ENCODE results near the gene JAK1. TPM values are rescaled to one million over a fixed set of nuclear protein-coding genes. Genes with fewer than 3 reads are reported as not detected.

The JAK1 gene
- total and polyA plus RNA-seq, 3 experiments from 2014 or later = 106 to 300 (median 108) TPM

GRCh38 chr1:64877151-64877550, 89.2 kb downstream of the JAK1 start:
- DNase-seq = peak in 4 of 5 donors; percentile 33 to 88 (median 74)
- CTCF ChIA-PET = interaction anchor here (1.0 to 1.8 kb wide), 7 partner anchors 11 to 194 kb away, joined by 3 to 4 read pairs (median 3); no protein-coding TSS in a partner anchor
- Mint-ChIP-seq H3K4me1 (peaks cover 78 to 90% (median 89%) of the 10 kb centered on the region in 3 donors), H3K27ac (peak overlapping the region in 7 of 8 donors; percentile 76 to 98 (median 86)), H3K27me3 (peaks cover 0 to 5% of the 10 kb centered on the region in 2 donors), H3K36me3 (peaks cover 24 to 87% (median 26%) of the 10 kb centered on the region in 3 donors), H3K4me3 (peak overlapping the region; percentile 72 to 84 (median 83)), H3K9me3 (no peaks in the 10 kb centered on the region)
- no peak overlapping the region for H3K27ac ChIP-seq (ENCODE audit: low read depth, low read length)
- H3K36me3 ChIP-seq (ENCODE audit: insufficient read depth, low read length) = peaks cover 35% of the 10 kb centered on the region
- H3K4me3 ChIP-seq (ENCODE audit: low read length) = peak overlapping the region; percentile 6
- no peaks in the 10 kb centered on the region for H3K27me3 ChIP-seq (ENCODE audit: insufficient read depth, low read length, poor library complexity, severe bottlenecking)
- H3K4me1 ChIP-seq (ENCODE audit: insufficient read depth, low read length) = peaks cover 55% of the 10 kb centered on the region
- no peaks in the 10 kb centered on the region for H3K9me3 ChIP-seq (ENCODE audit: low read length)
- POLR2A ChIA-PET = interaction anchor here (0.5 to 2.3 kb wide), 9 partner anchors 9 to 192 kb away, joined by 3 to 27 read pairs (median 6); partner anchors contain the start of gene JAK1

DNA sequence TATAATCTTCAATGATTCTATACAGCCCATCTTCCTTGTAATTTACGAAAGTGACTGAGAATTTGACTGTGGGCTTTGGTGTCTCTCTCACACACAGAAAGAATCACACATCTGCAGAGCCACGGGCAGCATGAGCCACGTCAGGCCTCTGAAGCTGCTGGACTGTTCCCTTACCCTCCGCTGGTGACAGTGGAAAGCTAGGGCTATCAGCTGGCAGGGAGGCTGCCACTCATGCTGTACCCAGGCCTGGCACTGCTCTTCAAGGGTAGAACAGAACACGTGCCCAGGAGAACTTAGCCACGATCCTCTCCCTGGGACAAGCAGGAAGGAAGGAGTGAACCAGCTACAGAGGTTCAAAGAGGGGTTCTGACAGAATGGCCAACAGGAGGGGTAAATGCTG, 90.7 kb downstream of the JAK1 start:
- H3K4me3 ChIP-seq (ENCODE audit: low read length) = no peak overlapping the region
- H3K27me3 ChIP-seq (ENCODE audit: insufficient read depth, low read length, poor library complexity, severe bottlenecking) = no peaks in the 10 kb centered on the region
- Mint-ChIP-seq H3K4me3 (peak overlapping the region in 6 of 7 donors; percentile 60 to 89 (median 79)), H3K9me3 (no peaks in the 10 kb centered on the region), H3K27me3 (peaks cover 0 to 7% of the 10 kb centered on the region in 2 donors), H3K36me3 (peaks cover 27 to 92% (median 32%) of the 10 kb centered on the region in 3 donors), H3K27ac (peak overlapping the region in 7 of 8 donors; percentile 33 to 98 (median 86)), H3K4me1 (peaks cover 78 to 85% (median 84%) of the 10 kb centered on the region in 3 donors)
- peaks cover 50% of the 10 kb centered on the region for H3K36me3 ChIP-seq (ENCODE audit: insufficient read depth, low read length)
- ChIA-PET CTCF (interaction anchor here (1.1 kb wide), 1 partner anchor 18 kb away, joined by 3 read pairs; no protein-coding TSS in a partner anchor), POLR2A (interaction anchor here (0.6 to 0.8 kb wide), 2 partner anchors 40 to 189 kb away, joined by 3 read pairs; no protein-coding TSS in a partner anchor)
- no peak overlapping the region for H3K27ac ChIP-seq (ENCODE audit: low read depth, low read length)
- H3K4me1 ChIP-seq (ENCODE audit: insufficient read depth, low read length) = peaks cover 46% of the 10 kb centered on the region
- DNase-seq = no peak
- no peaks in the 10 kb centered on the region for H3K9me3 ChIP-seq (ENCODE audit: low read length)

DNA sequence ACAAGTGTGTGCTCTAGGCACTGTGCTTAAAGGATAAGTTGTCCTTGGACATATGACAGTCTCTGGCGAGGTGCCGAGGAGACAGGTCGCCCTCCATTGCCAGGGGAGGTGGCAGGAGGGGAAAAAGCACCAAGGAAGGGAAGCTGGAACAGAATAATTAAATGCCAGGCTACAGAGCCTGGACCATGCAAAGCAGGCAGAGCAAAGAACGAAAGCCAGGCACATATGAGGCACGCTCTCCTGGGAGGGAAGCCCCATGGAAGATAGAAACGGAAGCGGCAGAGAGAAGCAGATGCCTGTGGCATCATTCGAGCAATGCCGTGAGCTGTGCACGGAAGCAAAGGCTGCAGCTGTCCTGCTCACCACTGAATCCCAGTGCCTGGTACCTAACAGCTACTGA, 91.2 kb downstream of the JAK1 start:
- CTCF ChIA-PET = interaction anchor here (1.1 to 1.5 kb wide), 2 partner anchors 11 to 18 kb away, joined by 3 read pairs; no protein-coding TSS in a partner anchor
- H3K36me3 Mint-ChIP-seq = peaks cover 27 to 92% (median 32%) of the 10 kb centered on the region in 3 donors

GRCh38 chr1:64874666-64875065, 91.7 kb downstream of the JAK1 start:
- H3K4me3 ChIP-seq (ENCODE audit: low read length) = no peak overlapping the region
- peak overlapping the region in 1 of 7 donors; percentile 32 for H3K4me3 Mint-ChIP-seq
- H3K36me3 ChIP-seq (ENCODE audit: insufficient read depth, low read length) = peaks cover 58% of the 10 kb centered on the region
- peak overlapping the region; percentile 54 to 93 (median 80) for H3K27ac Mint-ChIP-seq
- CTCF ChIA-PET = interaction anchor here (1.5 kb wide), 1 partner anchor 11 kb away, joined by 3 read pairs; no protein-coding TSS in a partner anchor
- no peak for DNase-seq
- H3K27ac ChIP-seq (ENCODE audit: low read depth, low read length) = no peak overlapping the region
- H3K27me3 ChIP-seq (ENCODE audit: insufficient read depth, low read length, poor library complexity, severe bottlenecking) = no peaks in the 10 kb centered on the region
- no peaks in the 10 kb centered on the region for H3K9me3 ChIP-seq (ENCODE audit: low read length)
- H3K36me3 Mint-ChIP-seq = peaks cover 27 to 95% (median 32%) of the 10 kb centered on the region in 3 donors
- peaks cover 0 to 7% of the 10 kb centered on the region in 2 donors for H3K27me3 Mint-ChIP-seq
- no peaks in the 10 kb centered on the region for H3K9me3 Mint-ChIP-seq
- POLR2A ChIA-PET = interaction anchor here (0.8 kb wide), 1 partner anchor 190 kb away, joined by 3 read pairs; no protein-coding TSS in a partner anchor
- H3K4me1 Mint-ChIP-seq = peaks cover 70 to 75% (median 75%) of the 10 kb centered on the region in 3 donors
- peaks cover 46% of the 10 kb centered on the region for H3K4me1 ChIP-seq (ENCODE audit: insufficient read depth, low read length)

More for the DNA sequence above, 91.2 kb downstream of the JAK1 start:
- POLR2A ChIA-PET = interaction anchor here (0.6 to 0.8 kb wide), 2 partner anchors 39 to 189 kb away, joined by 3 read pairs; no protein-coding TSS in a partner anchor
- no peaks in the 10 kb centered on the region for H3K9me3 Mint-ChIP-seq
- Histone ChIP-seq H3K36me3 (ENCODE audit: insufficient read depth, low read length) (peaks cover 55% of the 10 kb centered on the region), H3K27ac (ENCODE audit: low read depth, low read length) (no peak overlapping the region), H3K4me3 (ENCODE audit: low read length) (no peak overlapping the region), H3K27me3 (ENCODE audit: insufficient read depth, low read length, poor library complexity, severe bottlenecking) (no peaks in the 10 kb centered on the region), H3K9me3 (ENCODE audit: low read length) (no peaks in the 10 kb centered on the region), H3K4me1 (ENCODE audit: insufficient read depth, low read length) (peaks cover 46% of the 10 kb centered on the region)
- peak overlapping the region; percentile 60 to 93 (median 84) for H3K27ac Mint-ChIP-seq
- no peak for DNase-seq
- peaks cover 73 to 80% (median 79%) of the 10 kb centered on the region in 3 donors for H3K4me1 Mint-ChIP-seq
- H3K27me3 Mint-ChIP-seq = peaks cover 0 to 7% of the 10 kb centered on the region in 2 donors
- peak overlapping the region in 5 of 7 donors; percentile 63 to 89 (median 72) for H3K4me3 Mint-ChIP-seq

- H3K4me1 ChIP-seq (ENCODE audit: insufficient read depth, low read length) = peaks cover 39% of the 10 kb centered on the region
- H3K27ac Mint-ChIP-seq = peak overlapping the region in 4 of 8 donors; percentile 37 to 47 (median 44)
- H3K36me3 ChIP-seq (ENCODE audit: insufficient read depth, low read length) = peaks cover 67% of the 10 kb centered on the region
- no peak overlapping the region for H3K4me3 Mint-ChIP-seq
- no peaks in the 10 kb centered on the region for H3K9me3 ChIP-seq (ENCODE audit: low read length)
- peaks cover 29 to 96% (median 34%) of the 10 kb centered on the region in 3 donors for H3K36me3 Mint-ChIP-seq
- H3K9me3 Mint-ChIP-seq = no peaks in the 10 kb centered on the region
- DNase-seq = no peak
- H3K4me1 Mint-ChIP-seq = peaks cover 62 to 71% (median 69%) of the 10 kb centered on the region in 3 donors
- H3K27me3 Mint-ChIP-seq = peaks cover 0 to 7% of the 10 kb centered on the region in 2 donors
- ChIA-PET POLR2A (interaction anchor here (0.5 kb wide), 1 partner anchor 195 kb away, joined by 3 read pairs; no protein-coding TSS in a partner anchor), CTCF (interaction anchor here (1.5 kb wide), 1 partner anchor 9 kb away, joined by 3 read pairs; no protein-coding TSS in a partner anchor)
- no peak overlapping the region for H3K4me3 ChIP-seq (ENCODE audit: low read length)
- no peak overlapping the region for H3K27ac ChIP-seq (ENCODE audit: low read depth, low read length)
- no peaks in the 10 kb centered on the region for H3K27me3 ChIP-seq (ENCODE audit: insufficient read depth, low read length, poor library complexity, severe bottlenecking)
These were observed 92.8 kb downstream of the JAK1 start for GRCh38 chr1:64873576-64873975.

DNA sequence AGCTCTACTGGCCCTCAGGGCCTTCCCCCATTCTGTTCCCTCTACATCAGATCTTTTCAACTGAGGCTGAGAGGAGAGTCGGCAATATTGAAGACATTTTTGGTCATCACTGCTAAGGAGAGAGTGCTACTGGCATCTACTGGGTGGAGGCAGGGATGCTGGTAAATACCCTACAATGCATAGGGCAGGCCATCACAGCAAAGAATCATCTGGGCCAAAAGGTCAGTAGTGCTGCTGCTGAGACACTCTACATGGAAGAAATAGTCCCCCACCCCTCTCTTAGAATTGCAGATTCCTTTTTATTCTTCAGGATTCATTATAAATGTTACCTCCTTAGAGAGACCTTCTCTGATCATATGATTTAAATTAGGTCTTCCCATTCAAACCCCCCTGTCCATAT, 94.3 kb downstream of the JAK1 start:
- Mint-ChIP-seq H3K4me1 (peaks cover 51 to 57% (median 55%) of the 10 kb centered on the region in 3 donors), H3K36me3 (peaks cover 28 to 98% (median 34%) of the 10 kb centered on the region in 3 donors), H3K9me3 (no peaks in the 10 kb centered on the region), H3K27me3 (peaks cover 0 to 5% of the 10 kb centered on the region in 2 donors), H3K4me3 (no peak overlapping the region), H3K27ac (peak overlapping the region in 5 of 8 donors; percentile 8 to 67 (median 15))
- no peak overlapping the region for H3K4me3 ChIP-seq (ENCODE audit: low read length)
- H3K27ac ChIP-seq (ENCODE audit: low read depth, low read length) = no peak overlapping the region
- peaks cover 79% of the 10 kb centered on the region for H3K36me3 ChIP-seq (ENCODE audit: insufficient read depth, low read length)
- ChIA-PET POLR2A (no interaction called here), CTCF (interaction anchor here (1.5 kb wide), 1 partner anchor 203 kb away, joined by 3 read pairs; no protein-coding TSS in a partner anchor)
- no peak for DNase-seq
- H3K4me1 ChIP-seq (ENCODE audit: insufficient read depth, low read length) = peaks cover 27% of the 10 kb centered on the region
- no peaks in the 10 kb centered on the region for H3K27me3 ChIP-seq (ENCODE audit: insufficient read depth, low read length, poor library complexity, severe bottlenecking)
- H3K9me3 ChIP-seq (ENCODE audit: low read length) = no peaks in the 10 kb centered on the region

DNA sequence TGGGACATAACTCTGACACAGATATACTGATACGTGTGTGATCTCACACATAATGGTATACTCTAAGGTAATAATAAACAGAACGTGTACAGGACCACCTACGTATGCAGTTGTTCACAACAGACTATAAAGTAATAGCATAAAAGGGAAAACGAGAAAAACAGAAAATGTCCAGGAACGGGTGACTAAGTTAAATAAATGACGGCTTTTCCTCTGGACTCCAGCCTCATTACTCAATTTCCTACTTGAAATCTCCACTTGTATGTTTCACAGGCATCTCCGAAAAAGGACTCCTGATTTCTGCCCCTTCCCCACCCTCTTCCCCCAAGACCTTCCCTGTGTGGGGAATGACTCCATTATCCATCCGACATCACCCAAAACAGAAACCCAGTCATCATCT, 95.1 kb downstream of the JAK1 start:
- Histone ChIP-seq H3K9me3 (ENCODE audit: low read length) (no peaks in the 10 kb centered on the region), H3K4me1 (ENCODE audit: insufficient read depth, low read length) (peaks cover 20% of the 10 kb centered on the region), H3K4me3 (ENCODE audit: low read length) (no peak overlapping the region), H3K36me3 (ENCODE audit: insufficient read depth, low read length) (peaks cover 84% of the 10 kb centered on the region), H3K27ac (ENCODE audit: low read depth, low read length) (no peak overlapping the region), H3K27me3 (ENCODE audit: insufficient read depth, low read length, poor library complexity, severe bottlenecking) (no peaks in the 10 kb centered on the region)
- Mint-ChIP-seq H3K27me3 (peaks cover 0 to 3% of the 10 kb centered on the region in 2 donors), H3K9me3 (no peaks in the 10 kb centered on the region), H3K36me3 (peaks cover 28 to 97% (median 37%) of the 10 kb centered on the region in 3 donors), H3K4me3 (no peak overlapping the region), H3K4me1 (peaks cover 42 to 49% (median 47%) of the 10 kb centered on the region in 3 donors), H3K27ac (peak overlapping the region in 3 of 8 donors; percentile 15 to 48 (median 17))
- CTCF ChIA-PET = interaction anchor here (1.5 kb wide), 1 partner anchor 204 kb away, joined by 3 read pairs; no protein-coding TSS in a partner anchor
- DNase-seq = no peak
- POLR2A ChIA-PET = no interaction called here

GRCh38 chr1:64867266-64867665, 99.1 kb downstream of the JAK1 start:
- Mint-ChIP-seq H3K27me3 (peaks cover 0 to 2% of the 10 kb centered on the region in 2 donors), H3K36me3 (peaks cover 13 to 90% (median 19%) of the 10 kb centered on the region in 3 donors), H3K27ac (peak overlapping the region in 3 of 8 donors; percentile 13 to 75 (median 42)), H3K4me3 (no peak overlapping the region), H3K9me3 (no peaks in the 10 kb centered on the region), H3K4me1 (peaks cover 41 to 51% (median 51%) of the 10 kb centered on the region in 3 donors)
- Histone ChIP-seq H3K36me3 (ENCODE audit: insufficient read depth, low read length) (peaks cover 72% of the 10 kb centered on the region), H3K27ac (ENCODE audit: low read depth, low read length) (no peak overlapping the region), H3K27me3 (ENCODE audit: insufficient read depth, low read length, poor library complexity, severe bottlenecking) (no peaks in the 10 kb centered on the region), H3K9me3 (ENCODE audit: low read length) (no peaks in the 10 kb centered on the region), H3K4me1 (ENCODE audit: insufficient read depth, low read length) (peaks cover 28% of the 10 kb centered on the region), H3K4me3 (ENCODE audit: low read length) (no peak overlapping the region)
- ChIA-PET CTCF (no interaction called here), POLR2A (no interaction called here)
- no peak for DNase-seq

Data from CD8-positive, alpha-beta memory T cell (primary cell).